Parathyroid adenoma (tissue), 2 donors: ENCODE results near the gene CLNK.
A peak's percentile ranks its signal among the peaks of the same experiment; 100 is the strongest.
"Not testable (repeated sequence)": the region's sequence is repeated elsewhere in the genome, so short reads cannot be mapped to it uniquely, and the experiment has no call there.

Experiments used
- H2AFZ ChIP-seq: fragments of 300-600 bp; sonication (generic); one replicate; pipeline ENCODE4 v1.7.0; 2017; ENCODE audit warnings: antibody characterized with exemption, mild to moderate bottlenecking
- H3K27ac ChIP-seq: fragments of 300-600 bp; sonication (generic); one replicate; pipeline ENCODE4 v1.7.0; 2017
- H3K27me3 ChIP-seq: fragments of 300-600 bp; sonication (generic); one replicate; pipeline ENCODE4 v1.7.0; 2017; ENCODE audit warnings: low read length; ENCODE audit not compliant: control insufficient read depth, insufficient read depth
- H3K36me3 ChIP-seq: fragments of 300-600 bp; sonication (generic); one replicate; pipeline ENCODE4 v1.7.0; 2017; ENCODE audit warnings: low read length; ENCODE audit not compliant: control insufficient read depth, insufficient read depth
- H3K4me1 ChIP-seq: fragments of 300-600 bp; sonication (generic); one replicate; pipeline ENCODE4 v1.7.0; 2017; ENCODE audit warnings: control low read depth
- H3K4me2 ChIP-seq: fragments of 300-600 bp; sonication (generic); one replicate; pipeline ENCODE4 v1.7.0; 2017; ENCODE audit warnings: low read length
- H3K4me3 ChIP-seq: fragments of 300-600 bp; sonication (generic); one replicate; pipeline ENCODE4 v1.7.0; 2017; ENCODE audit warnings: low read depth, low read length
- H3K79me2 ChIP-seq: fragments of 300-600 bp; sonication (generic); one replicate; pipeline ENCODE4 v1.7.0; 2017; ENCODE audit warnings: control low read depth
- H3K9ac ChIP-seq: fragments of 300-600 bp; sonication (generic); one replicate; pipeline ENCODE4 v1.7.0; 2017; ENCODE audit warnings: mild to moderate bottlenecking
- H3K9me3 ChIP-seq: fragments of 300-600 bp; sonication (generic); one replicate; pipeline ENCODE4 v1.7.0; 2017; ENCODE audit warnings: low read length; ENCODE audit not compliant: control insufficient read depth
- TF ChIP-seq, protein P1 (sequence below): fragments of 300-600 bp; sonication (generic); IDR thresholded peaks from one replicate; pipeline ENCODE4 v1.7.0; 2017; ENCODE audit warnings: antibody characterized with exemption, mild to moderate bottlenecking
- donor health status: primary hyperparathyroidism.

The CLNK gene

DNA sequence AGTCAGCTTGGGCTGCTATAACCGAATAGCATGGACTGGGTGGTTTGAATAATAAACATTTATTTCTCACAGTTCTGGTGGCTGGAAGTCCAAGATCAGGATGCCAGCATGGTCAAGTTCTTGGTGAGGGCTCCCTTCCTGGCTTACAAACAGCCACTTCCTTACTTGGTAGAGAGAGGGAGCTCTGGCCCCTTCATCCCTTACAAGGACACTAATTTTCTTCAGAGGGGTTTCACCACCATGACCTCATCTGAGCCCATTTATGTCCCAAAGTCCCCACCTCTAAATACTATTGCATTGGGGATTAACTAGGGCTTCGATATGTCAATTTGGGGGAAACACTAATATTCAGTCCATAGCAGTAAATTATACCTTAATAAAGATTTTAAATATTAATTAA, 61.8 kb downstream of the CLNK start:
- TF ChIP-seq, protein P1, sequence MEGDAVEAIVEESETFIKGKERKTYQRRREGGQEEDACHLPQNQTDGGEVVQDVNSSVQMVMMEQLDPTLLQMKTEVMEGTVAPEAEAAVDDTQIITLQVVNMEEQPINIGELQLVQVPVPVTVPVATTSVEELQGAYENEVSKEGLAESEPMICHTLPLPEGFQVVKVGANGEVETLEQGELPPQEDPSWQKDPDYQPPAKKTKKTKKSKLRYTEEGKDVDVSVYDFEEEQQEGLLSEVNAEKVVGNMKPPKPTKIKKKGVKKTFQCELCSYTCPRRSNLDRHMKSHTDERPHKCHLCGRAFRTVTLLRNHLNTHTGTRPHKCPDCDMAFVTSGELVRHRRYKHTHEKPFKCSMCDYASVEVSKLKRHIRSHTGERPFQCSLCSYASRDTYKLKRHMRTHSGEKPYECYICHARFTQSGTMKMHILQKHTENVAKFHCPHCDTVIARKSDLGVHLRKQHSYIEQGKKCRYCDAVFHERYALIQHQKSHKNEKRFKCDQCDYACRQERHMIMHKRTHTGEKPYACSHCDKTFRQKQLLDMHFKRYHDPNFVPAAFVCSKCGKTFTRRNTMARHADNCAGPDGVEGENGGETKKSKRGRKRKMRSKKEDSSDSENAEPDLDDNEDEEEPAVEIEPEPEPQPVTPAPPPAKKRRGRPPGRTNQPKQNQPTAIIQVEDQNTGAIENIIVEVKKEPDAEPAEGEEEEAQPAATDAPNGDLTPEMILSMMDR: no peak
- H2AFZ ChIP-seq: no peak overlapping the region
- no peaks in the 10 kb centered on the region for H3K36me3 ChIP-seq
- no peaks in the 10 kb centered on the region for H3K4me1 ChIP-seq
- no peaks in the 10 kb centered on the region for H3K79me2 ChIP-seq
- H3K27me3 ChIP-seq: no peaks in the 10 kb centered on the region
- H3K27ac ChIP-seq: no peak overlapping the region
- H3K9ac ChIP-seq: no peak overlapping the region
- no peak overlapping the region for H3K4me2 ChIP-seq
- H3K9me3 ChIP-seq: no peaks in the 10 kb centered on the region
- H3K4me3 ChIP-seq: no peak overlapping the region

DNA sequence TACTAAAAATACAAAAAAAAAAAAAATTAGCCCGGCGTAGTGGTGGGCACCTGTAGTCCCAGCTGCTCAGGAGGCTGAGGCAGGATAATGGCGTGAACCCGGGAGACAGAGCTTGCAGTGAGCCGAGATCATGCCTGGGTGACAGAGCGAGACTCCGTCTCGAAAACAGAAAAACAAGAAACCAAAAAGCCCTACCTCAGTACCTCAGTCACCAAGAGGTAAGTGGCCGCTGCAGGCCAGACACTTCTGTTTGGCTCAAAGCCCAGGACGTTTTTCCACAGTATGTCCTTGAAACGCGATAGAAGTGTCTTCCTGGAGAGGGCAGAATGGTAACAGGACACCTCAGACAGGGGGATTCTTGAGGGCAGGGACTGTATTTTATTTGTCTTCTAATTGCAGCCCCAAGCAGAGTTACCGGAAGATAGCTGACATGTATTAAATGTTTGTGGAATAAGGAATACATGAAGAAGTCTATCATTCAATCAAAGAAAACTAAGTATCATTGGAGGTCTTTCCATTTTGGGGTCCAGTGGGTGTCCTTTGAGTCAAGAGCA, 63.6 kb downstream of the CLNK start:
- Histone ChIP-seq H3K9ac (no peak overlapping the region), H3K27me3 (no peaks in the 10 kb centered on the region), H3K27ac (no peak overlapping the region), H3K4me1 (no peaks in the 10 kb centered on the region), H3K4me2 (no peak overlapping the region), H2AFZ (no peak overlapping the region), H3K36me3 (no peaks in the 10 kb centered on the region), H3K4me3 (no peak overlapping the region), H3K9me3 (no peaks in the 10 kb centered on the region), H3K79me2 (no peaks in the 10 kb centered on the region)
- TF ChIP-seq, protein P1: no peak

DNA sequence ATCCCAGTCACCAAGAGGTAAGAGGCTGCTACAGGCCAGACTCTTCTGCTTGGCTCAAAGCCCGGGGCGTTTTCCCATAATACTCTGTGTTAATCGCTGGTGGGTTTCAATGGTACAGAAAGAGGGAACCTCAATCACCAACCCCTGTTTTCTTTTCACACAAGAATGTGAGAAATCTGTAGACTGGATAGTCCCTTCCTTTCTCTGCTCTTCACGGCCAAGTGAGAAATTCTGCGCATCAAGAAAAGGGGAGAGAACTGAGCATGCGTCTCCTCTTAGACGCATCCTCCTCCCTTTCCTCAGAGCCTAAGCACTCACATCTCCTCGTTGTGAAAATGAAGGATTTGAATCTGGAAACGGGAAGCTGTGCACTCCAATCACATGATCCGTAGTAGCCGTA, 64.7 kb downstream of the CLNK start:
- no peaks in the 10 kb centered on the region for H3K79me2 ChIP-seq
- no peak overlapping the region for H2AFZ ChIP-seq
- no peaks in the 10 kb centered on the region for H3K27me3 ChIP-seq
- H3K4me3 ChIP-seq: no peak overlapping the region
- H3K27ac ChIP-seq: no peak overlapping the region
- H3K9ac ChIP-seq: no peak overlapping the region
- H3K36me3 ChIP-seq: no peaks in the 10 kb centered on the region
- H3K9me3 ChIP-seq: no peaks in the 10 kb centered on the region
- H3K4me2 ChIP-seq: no peak overlapping the region
- TF ChIP-seq, protein P1: no peak
- H3K4me1 ChIP-seq: no peaks in the 10 kb centered on the region

DNA sequence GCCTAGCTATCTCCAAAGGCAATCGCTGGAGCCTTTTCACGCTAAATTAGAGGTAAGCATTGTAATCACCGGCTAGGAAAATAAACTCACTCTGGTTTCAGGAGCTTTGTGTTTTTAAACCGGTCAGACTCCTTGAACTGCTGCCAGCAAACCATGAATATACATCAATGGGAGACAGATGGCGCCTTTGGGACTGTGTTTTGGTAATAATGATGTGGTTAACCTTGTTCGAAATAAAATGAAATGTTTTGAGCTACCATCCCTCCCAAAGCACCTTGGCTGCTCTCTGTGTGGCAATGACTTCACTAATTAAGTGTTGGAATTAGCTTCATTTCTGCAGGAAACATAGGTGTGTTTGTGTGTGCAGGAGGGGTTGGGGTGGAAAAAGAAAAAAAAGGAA, 65.3 kb downstream of the CLNK start:
- Histone ChIP-seq H3K79me2 (no peaks in the 10 kb centered on the region), H3K4me1 (no peaks in the 10 kb centered on the region), H3K9me3 (no peaks in the 10 kb centered on the region), H3K9ac (no peak overlapping the region), H2AFZ (no peak overlapping the region), H3K27me3 (no peaks in the 10 kb centered on the region), H3K27ac (no peak overlapping the region), H3K4me3 (no peak overlapping the region), H3K36me3 (no peaks in the 10 kb centered on the region), H3K4me2 (peak overlapping the region; percentile 11)
- TF ChIP-seq, protein P1: no peak

DNA sequence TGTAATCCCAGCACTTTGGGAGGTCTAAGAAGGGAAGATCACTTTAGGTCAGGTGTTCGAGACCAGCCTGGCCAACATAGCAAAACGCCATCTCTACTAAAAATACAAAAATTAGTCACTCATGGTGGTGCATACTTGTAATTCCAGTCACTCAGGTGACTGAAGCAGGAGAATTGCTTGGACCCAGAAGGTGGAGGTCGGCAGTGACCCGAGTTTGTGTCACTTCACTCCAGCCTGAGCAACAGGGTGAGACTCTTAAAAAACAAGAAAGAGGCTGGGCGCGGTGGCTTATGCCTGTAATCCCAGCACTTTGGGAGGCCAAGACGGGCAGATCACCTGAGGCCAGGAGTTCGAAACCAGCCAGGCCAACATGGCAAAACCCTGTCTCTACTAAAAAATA, 69.6 kb downstream of the CLNK start:
- not testable (repeated sequence) for H3K9ac ChIP-seq, H3K27ac ChIP-seq, H3K27me3 ChIP-seq, H2AFZ ChIP-seq, H3K9me3 ChIP-seq, H3K36me3 ChIP-seq, H3K4me2 ChIP-seq, H3K4me3 ChIP-seq, H3K79me2 ChIP-seq, H3K4me1 ChIP-seq
